H9 (cell line): Measurements from ENCODE around the gene OR2C3. TPM values are rescaled to one million over a fixed set of nuclear protein-coding genes. Genes with fewer than 3 reads are reported as not detected.

Source experiments
- DNase-seq: peaks from one replicate; pipeline ENCODE4 v3.0.0-alpha.2; 2017
- H2AFZ ChIP-seq: one replicate; pipeline ENCODE4 v1.6.1; 2013; ENCODE audit warnings: mild to moderate bottlenecking, low read length, control low read depth, moderate library complexity
- H2AK5ac ChIP-seq: 2 replicates; pipeline ENCODE4 v1.6.1; 2013; ENCODE audit warnings: low read length, control low read depth, mixed read lengths; ENCODE audit not compliant: insufficient read length
- H2BK120ac ChIP-seq: one replicate; pipeline ENCODE4 v1.6.1; 2013; ENCODE audit warnings: low read depth, mild to moderate bottlenecking, low read length, control low read depth, inconsistent platforms; ENCODE audit not compliant: poor library complexity, severe bottlenecking
- H2BK12ac ChIP-seq: 2 replicates; pipeline ENCODE4 v1.6.1; 2013; ENCODE audit warnings: low read length, control low read depth, mixed read lengths, low read depth; ENCODE audit not compliant: insufficient read length
- H2BK15ac ChIP-seq: 2 replicates; pipeline ENCODE4 v1.6.1; 2013; ENCODE audit warnings: low read depth, low read length, control low read depth
- H2BK20ac ChIP-seq: one replicate; pipeline ENCODE4 v1.6.1; 2013; ENCODE audit warnings: low read depth, mild to moderate bottlenecking, low read length, control low read depth, inconsistent platforms; ENCODE audit not compliant: poor library complexity, severe bottlenecking
- H2BK5ac ChIP-seq: 2 replicates; pipeline ENCODE4 v1.6.1; 2013; ENCODE audit warnings: low read length, control low read depth, mixed read lengths; ENCODE audit not compliant: insufficient read length
- H3K14ac ChIP-seq: 2 replicates; pipeline ENCODE4 v1.6.1; 2013; ENCODE audit warnings: low read length, control low read depth; ENCODE audit not compliant: insufficient read depth
- H3K18ac ChIP-seq: 2 replicates; pipeline ENCODE4 v1.6.1; 2013; ENCODE audit warnings: low read depth, mild to moderate bottlenecking, mixed read lengths, low read length, control low read depth; ENCODE audit not compliant: insufficient read length
- H3K23ac ChIP-seq: 2 replicates; pipeline ENCODE4 v1.6.1; 2013; ENCODE audit warnings: low read length, control low read depth, mixed read lengths, low read depth; ENCODE audit not compliant: insufficient read length
- H3K23me2 ChIP-seq: 2 replicates; pipeline ENCODE4 v1.6.1; 2013; ENCODE audit warnings: low read depth, mild to moderate bottlenecking, mixed read lengths, low read length, control low read depth; ENCODE audit not compliant: insufficient read length, poor library complexity, severe bottlenecking
- H3K27ac ChIP-seq: 2 replicates; pipeline ENCODE4 v1.5.1; 2013; ENCODE audit warnings: low read length, control low read depth, mixed read lengths, low read depth; ENCODE audit not compliant: insufficient read length
- H3K27me3 ChIP-seq: 2 replicates; pipeline ENCODE4 v1.6.1; 2013; ENCODE audit warnings: low read length, control low read depth, inconsistent platforms; ENCODE audit not compliant: insufficient read depth
- H3K4ac ChIP-seq: 2 replicates; pipeline ENCODE4 v1.6.1; 2013; ENCODE audit warnings: low read depth, mild to moderate bottlenecking, control low read depth, inconsistent platforms, low read length, moderate library complexity
- H3K4me1 ChIP-seq: 2 replicates; pipeline ENCODE4 v1.6.1; 2013; ENCODE audit warnings: low read length, control low read depth, inconsistent platforms; ENCODE audit not compliant: insufficient read depth
- H3K4me2 ChIP-seq: 2 replicates; pipeline ENCODE4 v1.6.1; 2013; ENCODE audit warnings: low read length, control low read depth, mixed read lengths; ENCODE audit not compliant: insufficient read length, insufficient read depth
- H3K56ac ChIP-seq: 2 replicates; pipeline ENCODE4 v1.6.1; 2013; ENCODE audit warnings: low read depth, mild to moderate bottlenecking, mixed read lengths, low read length, control low read depth; ENCODE audit not compliant: insufficient read length
- H3K79me1 ChIP-seq: 2 replicates; pipeline ENCODE4 v1.6.1; 2013; ENCODE audit warnings: low read depth, mild to moderate bottlenecking, moderate library complexity, low read length, control low read depth, inconsistent platforms; ENCODE audit not compliant: insufficient read depth, poor library complexity, severe bottlenecking
- H3K79me2 ChIP-seq: 2 replicates; pipeline ENCODE4 v1.6.1; 2013; ENCODE audit warnings: low read length, control low read depth, inconsistent platforms; ENCODE audit not compliant: insufficient read depth
- H3K9ac ChIP-seq: 2 replicates; pipeline ENCODE4 v1.6.1; 2013; ENCODE audit warnings: low read length, control low read depth, mixed read lengths; ENCODE audit not compliant: insufficient read length; ENCODE audit errors: extremely low read depth
- H3K9me3 ChIP-seq: one replicate; pipeline ENCODE4 v1.6.1; 2013; ENCODE audit warnings: low read depth, low read length, inconsistent platforms; ENCODE audit not compliant: control insufficient read depth
- H3T11ph ChIP-seq: one replicate; pipeline ENCODE4 v1.6.1; 2013; ENCODE audit warnings: mild to moderate bottlenecking, low read length, control low read depth, inconsistent platforms
- H4K20me1 ChIP-seq: one replicate; pipeline ENCODE4 v1.6.1; 2013; ENCODE audit not compliant: control insufficient read depth, insufficient read length, insufficient read depth
- H4K5ac ChIP-seq: 2 replicates; pipeline ENCODE4 v1.6.1; 2013; ENCODE audit warnings: low read depth, mild to moderate bottlenecking, mixed read lengths, low read length, control low read depth; ENCODE audit not compliant: insufficient read length
- H4K8ac ChIP-seq: replicated peaks from 2 replicates; pipeline ENCODE4 v1.6.1; 2013; ENCODE audit warnings: low read length, control low read depth, mixed read lengths, low read depth; ENCODE audit not compliant: insufficient read length
- H4K91ac ChIP-seq: 2 replicates; pipeline ENCODE4 v1.6.1; 2013; ENCODE audit warnings: low read depth, mild to moderate bottlenecking, moderate library complexity, mixed read lengths, low read length, control low read depth; ENCODE audit not compliant: insufficient read length
- H3K27ac Mint-ChIP-seq, 3 experiments: 2 replicates in 2 of 3; 3 replicates in 1 of 3; pipeline ENCODE4 v1.8.0; 2020 to 2021; ENCODE audit warnings: mixed read lengths in 3 of 3, mild to moderate bottlenecking in 1 of 3, moderate library complexity in 1 of 3
- H3K27me3 Mint-ChIP-seq: 2 replicates; pipeline ENCODE4 v1.8.0; 2021; ENCODE audit warnings: low read depth, mild to moderate bottlenecking, moderate library complexity, mixed read lengths
- H3K36me3 Mint-ChIP-seq, 3 experiments: 2 replicates in 2 of 3; 3 replicates in 1 of 3; pipeline ENCODE4 v1.8.0; 2020 to 2021; ENCODE audit warnings: low read depth in 3 of 3, mixed read lengths in 3 of 3; ENCODE audit not compliant: insufficient read depth in 1 of 3
- H3K4me1 Mint-ChIP-seq, 2 experiments: 2 replicates each; pipeline ENCODE4 v1.8.0; 2020; ENCODE audit warnings: mixed read lengths in 2 of 2
- H3K4me3 Mint-ChIP-seq, 2 experiments: 2 replicates in 1 of 2; 3 replicates in 1 of 2; pipeline ENCODE4 v1.8.0; 2020 to 2021; ENCODE audit warnings: mild to moderate bottlenecking in 2 of 2, mixed read lengths in 2 of 2, moderate library complexity in 1 of 2
- H3K9me3 Mint-ChIP-seq, 2 experiments: 2 replicates in 1 of 2; 3 replicates in 1 of 2; pipeline ENCODE4 v1.8.0; 2020; ENCODE audit warnings: mild to moderate bottlenecking in 2 of 2, mixed read lengths in 2 of 2, moderate library complexity in 1 of 2
- CTCF ChIP-seq: fragments of 200-600 bp; sonication (generic); conservative IDR thresholded peaks from 3 replicates; pipeline ENCODE4 v1.8.0; 2021; ENCODE audit warnings: antibody characterized with exemption, mild to moderate bottlenecking
- WGBS: extraction: QIAGEN DNeasy Blood & Tissue Kit; methylation state at CpG from one replicate; pipeline ENCODE4 v1.1.7; 2013; ENCODE audit warnings: missing lambda C conversion rate, low lambda C conversion rate, mixed read lengths; ENCODE audit not compliant: insufficient read length; ENCODE audit errors: extremely low coverage; 5-methylcytosine and 5-hydroxymethylcytosine counted together
- total RNA-seq: library from RNA; stranded (reverse); gene quantifications from 2 replicates; pipeline ENCODE4 v1.2.1, GENCODE V29; 2021

Gene OR2C3
- total RNA-seq, 1 experiment from 2014 or later, result not detected

DNA sequence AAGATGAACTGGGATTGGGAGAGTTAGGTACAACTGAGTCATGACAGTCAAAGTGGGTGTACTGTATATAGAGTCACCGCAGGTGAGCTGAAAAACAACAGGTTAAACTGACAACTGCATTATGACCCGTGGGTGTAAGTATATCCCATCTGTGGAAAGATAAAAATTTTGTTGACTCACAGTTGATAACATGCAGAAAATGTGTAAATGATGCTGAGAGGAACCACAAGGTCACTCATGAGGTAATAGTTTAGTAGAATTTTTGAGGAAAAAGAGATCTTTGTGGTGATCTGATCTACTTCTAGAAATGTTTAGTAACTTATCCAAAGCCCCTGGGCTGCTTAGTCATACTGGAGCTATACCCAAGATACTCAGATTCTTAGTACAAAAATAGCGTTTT lies 838 bp downstream of the OR2C3 start:
- Histone ChIP-seq H3K27ac (no peak overlapping the region), H3K23me2 (no peaks in the 10 kb centered on the region), H3K14ac (no peak overlapping the region), H4K5ac (no peak overlapping the region), H3K79me2 (no peaks in the 10 kb centered on the region), H2AFZ (no peak overlapping the region), H4K20me1 (no peaks in the 10 kb centered on the region), H2BK12ac (no peak overlapping the region), H3K79me1 (no peaks in the 10 kb centered on the region), H4K8ac (no peak overlapping the region), H3K4me2 (no peak overlapping the region), H3K18ac (no peak overlapping the region), H3T11ph (no peak overlapping the region), H2AK5ac (no peak overlapping the region), H2BK20ac (no peak overlapping the region), H2BK5ac (no peak overlapping the region), H3K27me3 (no peaks in the 10 kb centered on the region), H3K9ac (no peak overlapping the region), H2BK15ac (no peak overlapping the region), H3K4me1 (no peaks in the 10 kb centered on the region), H3K23ac (no peak overlapping the region), H3K9me3 (no peaks in the 10 kb centered on the region), H3K56ac (no peak overlapping the region), H2BK120ac (no peak overlapping the region), H4K91ac (no peak overlapping the region), H3K4ac (no peak overlapping the region)
- Mint-ChIP-seq H3K27me3 (no peaks in the 10 kb centered on the region), H3K27ac (no peak overlapping the region), H3K9me3 (peaks cover 0 to 4% of the 10 kb centered on the region in 2 experiments; a peak in 2 of 5 replicates), H3K4me1 (peaks cover 2% of the 10 kb centered on the region in 2 experiments), H3K4me3 (no peak overlapping the region), H3K36me3 (no peaks in the 10 kb centered on the region)
- no CpG with 5 or more reads among the region's 3 CpGs for WGBS
- DNase-seq, result no peak
- TF ChIP-seq CTCF, result no peak
